ENCODE results near the gene PIF1.

PIF1 gene

DNA sequence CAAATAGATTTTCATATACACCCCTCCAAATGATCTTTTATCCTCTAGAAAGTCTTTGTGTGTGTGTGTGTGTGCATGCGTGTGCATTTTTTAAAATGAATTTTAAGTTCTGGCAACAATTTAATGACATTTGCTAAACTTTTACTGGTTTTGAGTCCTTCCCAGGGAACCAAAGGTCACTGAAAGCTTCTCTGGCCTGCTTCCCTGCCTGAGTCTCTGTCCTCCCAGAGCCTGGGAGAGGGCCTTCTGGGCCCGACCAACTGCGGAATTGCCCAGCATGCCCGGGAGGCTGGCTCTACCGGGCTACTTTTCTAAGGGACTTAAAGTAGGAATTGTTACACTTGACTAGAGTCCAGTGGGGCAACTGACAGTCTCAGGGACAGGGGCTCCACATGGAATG, 42.7 kb downstream of the PIF1 start:
- Histone ChIP-seq H3K27me3 (ENCODE audit: low read depth) (no peaks in the 10 kb centered on the region), H3K4me1 (peaks cover 14% of the 10 kb centered on the region), H3K9me3 (no peaks in the 10 kb centered on the region), H3K4me3 (no peak overlapping the region), H3K36me3 (replicated peaks) (no peaks in the 10 kb centered on the region)
- DNase-seq (ENCODE audit: low spot score in 2 of 2) = no peak
- in situ Hi-C loops (cut with MboI; ENCODE audit: low sequenced_read_pairs) = no loop called here

DNA sequence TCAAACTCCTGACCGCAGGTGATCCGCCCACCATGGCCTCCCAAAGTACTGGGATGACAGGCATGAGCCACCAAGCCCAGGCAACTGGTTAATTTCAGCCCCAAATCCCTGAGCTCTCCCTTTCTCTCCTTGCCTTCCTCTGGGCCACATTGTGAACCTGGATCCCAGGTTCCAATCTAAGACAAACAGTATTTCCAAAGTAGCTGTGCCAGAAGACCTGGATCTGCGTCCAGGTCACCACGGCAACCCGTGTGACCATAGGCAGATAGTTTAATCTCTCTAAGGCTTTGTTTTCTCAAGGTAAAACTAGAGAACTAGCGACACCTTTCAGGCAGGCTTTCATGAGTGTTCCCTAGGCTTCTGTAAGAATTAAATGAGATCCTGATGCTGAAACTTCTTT, 44.1 kb downstream of the PIF1 start:
- DNase-seq (ENCODE audit: low spot score in 2 of 2) = peak in 1 of 2 experiments; percentile 37
- H3K4me1 ChIP-seq = peaks cover 15% of the 10 kb centered on the region
- no peak overlapping the region for H3K4me3 ChIP-seq
- in situ Hi-C loops (cut with MboI; ENCODE audit: low sequenced_read_pairs) = no loop called here
- H3K36me3 ChIP-seq (replicated peaks) = no peaks in the 10 kb centered on the region
- no peaks in the 10 kb centered on the region for H3K27me3 ChIP-seq (ENCODE audit: low read depth)
- H3K9me3 ChIP-seq = no peaks in the 10 kb centered on the region

DNA sequence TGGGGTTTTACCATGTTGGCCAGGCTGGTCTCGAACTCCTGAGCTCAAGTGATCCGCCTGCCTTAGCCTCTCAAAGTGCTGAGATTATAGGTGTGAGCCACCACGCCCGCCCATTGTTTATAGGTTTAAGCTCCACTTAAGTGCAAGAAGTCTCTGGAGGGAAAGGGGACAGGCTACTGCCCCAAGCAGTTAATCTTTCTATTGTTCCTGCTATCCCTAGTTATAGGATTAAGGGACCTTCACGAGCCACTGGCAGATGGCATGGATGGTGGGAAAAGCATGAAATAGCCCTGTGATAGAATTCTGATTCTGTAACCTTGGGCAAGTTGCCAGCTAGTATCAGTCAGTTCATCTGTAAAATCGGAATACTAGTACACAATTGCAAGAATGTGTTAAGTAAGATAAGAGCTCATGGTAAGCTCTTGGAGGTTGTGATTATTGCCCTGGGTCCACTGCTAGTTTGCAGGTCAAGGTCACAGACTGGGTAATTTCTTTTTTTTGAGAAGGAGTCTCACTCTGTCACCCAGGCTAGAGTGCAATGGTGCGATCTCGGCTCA, 44.8 kb downstream of the PIF1 start:
- no peaks in the 10 kb centered on the region for H3K9me3 ChIP-seq
- H3K27me3 ChIP-seq (ENCODE audit: low read depth) = no peaks in the 10 kb centered on the region
- H3K4me3 ChIP-seq = no peak overlapping the region
- DNase-seq (ENCODE audit: low spot score in 2 of 2) = peak; percentile 85 to 96
- in situ Hi-C loops (cut with MboI; ENCODE audit: low sequenced_read_pairs) = no loop called here
- H3K36me3 ChIP-seq (replicated peaks) = no peaks in the 10 kb centered on the region
- peaks cover 19% of the 10 kb centered on the region for H3K4me1 ChIP-seq

DNA sequence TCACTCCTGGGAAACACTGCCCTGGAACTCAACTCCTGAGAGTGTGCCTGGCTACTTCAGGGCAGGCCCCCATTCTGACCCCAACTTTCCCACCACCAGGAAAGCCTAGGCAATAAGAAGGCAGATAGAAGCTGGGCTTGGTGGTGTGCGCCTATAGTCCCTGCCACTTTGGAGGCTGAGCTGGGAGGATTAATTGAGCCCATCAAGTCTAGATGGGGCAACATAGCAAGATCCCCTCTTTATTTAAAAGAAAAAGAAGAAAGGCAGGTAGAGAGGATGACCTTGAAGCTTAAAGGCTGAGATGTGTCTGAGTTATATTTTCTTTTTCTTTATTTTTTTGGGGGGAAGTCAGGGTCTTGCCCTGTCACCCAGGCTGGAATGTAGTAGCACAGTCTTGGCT, 45.8 kb downstream of the PIF1 start:
- in situ Hi-C loops (cut with MboI; ENCODE audit: low sequenced_read_pairs) = no loop called here
- H3K4me3 ChIP-seq = no peak overlapping the region

DNA sequence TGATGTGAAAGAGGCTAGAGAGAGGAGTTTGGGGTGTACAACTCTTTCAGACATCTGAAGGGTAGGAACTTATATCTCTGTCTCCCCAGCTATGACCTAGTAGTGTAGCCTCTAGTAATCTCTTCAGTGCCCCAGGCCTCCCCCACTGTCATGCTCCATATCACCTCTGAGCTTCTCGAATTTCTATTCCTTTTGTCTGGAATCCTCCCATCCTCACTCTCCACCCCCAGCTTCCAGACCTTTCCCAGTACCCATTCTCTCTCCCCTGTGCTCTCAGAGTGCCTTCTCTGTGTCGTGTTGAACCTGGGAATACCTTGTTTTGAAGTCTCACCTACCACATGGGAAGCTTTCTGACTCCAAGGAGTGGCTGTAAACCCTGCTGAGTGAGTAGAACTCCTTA, 46.4 kb downstream of the PIF1 start:
- no peak for DNase-seq (ENCODE audit: low spot score in 2 of 2)
- Histone ChIP-seq H3K9me3 (no peaks in the 10 kb centered on the region), H3K36me3 (replicated peaks) (peaks cover under 1% of the 10 kb centered on the region; the same call in 1 of the 2 replicates), H3K4me1 (peaks cover 23% of the 10 kb centered on the region), H3K4me3 (no peak overlapping the region), H3K27me3 (ENCODE audit: low read depth) (no peaks in the 10 kb centered on the region)
- in situ Hi-C loops (cut with MboI; ENCODE audit: low sequenced_read_pairs) = no loop called here

More for the DNA sequence above, 45.8 kb downstream of the PIF1 start:
- no peak for DNase-seq (ENCODE audit: low spot score in 2 of 2)
- peaks cover 19% of the 10 kb centered on the region for H3K4me1 ChIP-seq
- no peaks in the 10 kb centered on the region for H3K36me3 ChIP-seq (replicated peaks)
- no peaks in the 10 kb centered on the region for H3K9me3 ChIP-seq
- no peaks in the 10 kb centered on the region for H3K27me3 ChIP-seq (ENCODE audit: low read depth)

DNA sequence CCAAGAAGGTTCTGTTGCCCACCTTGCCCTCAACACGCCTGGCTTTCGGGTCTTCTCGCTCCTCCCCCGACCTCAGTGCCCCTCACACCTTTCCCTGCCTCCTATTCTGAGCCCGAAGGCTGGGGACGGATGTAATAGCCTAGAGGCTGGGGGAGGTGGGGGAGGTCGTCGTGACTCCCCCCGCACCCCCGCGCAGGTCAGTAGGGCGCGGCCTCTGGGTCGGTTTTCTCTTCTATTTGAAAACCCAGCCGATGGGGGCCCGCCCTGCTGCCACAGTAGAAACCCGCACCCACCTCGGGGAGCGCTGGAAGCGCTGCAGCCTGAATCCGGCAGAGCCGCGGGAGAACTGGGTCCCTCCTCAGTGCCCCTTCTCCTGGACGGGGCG, 49.1 kb downstream of the PIF1 start:
- no peak for DNase-seq (ENCODE audit: low spot score in 2 of 2)
- peak overlapping the region; percentile 42 for H3K4me3 ChIP-seq
- H3K36me3 ChIP-seq (replicated peaks) = peaks cover 5% of the 10 kb centered on the region; the same call in 1 of the 2 replicates
- H3K9me3 ChIP-seq = no peaks in the 10 kb centered on the region
- in situ Hi-C loops (cut with MboI; ENCODE audit: low sequenced_read_pairs) = no loop called here
- H3K4me1 ChIP-seq = peaks cover 20% of the 10 kb centered on the region
- H3K27me3 ChIP-seq (ENCODE audit: low read depth) = no peaks in the 10 kb centered on the region

DNA sequence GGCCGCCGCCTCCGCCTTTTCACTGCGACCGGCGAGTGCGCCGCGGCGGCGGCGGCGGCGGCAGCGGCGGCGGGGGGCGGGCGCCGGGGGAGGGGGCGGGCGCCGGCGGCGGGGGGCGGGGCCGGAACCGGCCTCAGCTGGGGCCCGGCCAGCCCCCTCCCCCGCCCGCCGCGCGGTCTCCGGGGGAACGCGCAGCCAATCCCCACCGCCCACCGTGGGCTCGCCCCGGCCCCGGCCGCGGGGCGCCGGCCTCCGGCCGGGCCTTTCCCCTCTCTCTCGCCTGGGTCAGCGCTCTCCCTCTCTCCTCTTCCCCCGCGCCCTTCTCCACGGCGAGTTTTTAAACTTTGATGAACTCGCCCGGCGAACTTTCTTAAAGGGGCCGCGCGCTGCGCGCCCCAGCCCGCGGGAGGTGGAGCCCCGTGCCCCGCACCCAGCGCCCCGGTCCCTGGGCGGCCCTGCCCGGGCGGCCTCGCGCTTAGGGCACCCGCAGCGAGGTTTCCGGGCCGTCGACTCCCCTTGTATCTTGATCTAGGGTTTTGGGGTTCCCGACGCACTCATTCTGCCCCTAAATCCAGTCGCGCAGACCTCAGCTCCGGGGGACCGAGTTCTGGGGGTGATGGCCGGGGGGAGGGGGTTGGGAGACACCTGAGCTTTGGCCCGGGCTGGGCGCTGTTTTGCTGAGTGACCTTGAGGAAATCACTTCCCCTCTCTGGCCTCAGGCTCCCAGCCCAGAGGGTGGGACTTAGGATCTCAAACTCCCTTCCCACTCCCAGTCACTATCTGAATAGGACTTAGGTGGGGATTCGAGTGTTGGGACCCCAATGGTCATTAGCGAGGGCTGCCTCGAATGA, 49.7 kb downstream of the PIF1 start, which contains the start of gene RBPMS2:
TSS of gene RBPMS2 (minus strand) at position 39 of the 851 bp plus-strand sequence. CDS start 270 bp downstream, outside the sequence.
- Histone ChIP-seq H3K36me3 (replicated peaks) (peaks cover 5% of the 10 kb centered on the region; the same call in 1 of the 2 replicates), H3K9me3 (no peaks in the 10 kb centered on the region), H3K4me3 (peak within 1 kb of the TSS; percentile 42), H3K4me1 (peaks cover 20% of the 10 kb centered on the region), H3K27me3 (ENCODE audit: low read depth) (no peaks in the 10 kb centered on the region)
- in situ Hi-C loops (cut with MboI; ENCODE audit: low sequenced_read_pairs) = no loop called here
- peak; percentile 57 to 77 for DNase-seq (ENCODE audit: low spot score in 2 of 2)

DNA sequence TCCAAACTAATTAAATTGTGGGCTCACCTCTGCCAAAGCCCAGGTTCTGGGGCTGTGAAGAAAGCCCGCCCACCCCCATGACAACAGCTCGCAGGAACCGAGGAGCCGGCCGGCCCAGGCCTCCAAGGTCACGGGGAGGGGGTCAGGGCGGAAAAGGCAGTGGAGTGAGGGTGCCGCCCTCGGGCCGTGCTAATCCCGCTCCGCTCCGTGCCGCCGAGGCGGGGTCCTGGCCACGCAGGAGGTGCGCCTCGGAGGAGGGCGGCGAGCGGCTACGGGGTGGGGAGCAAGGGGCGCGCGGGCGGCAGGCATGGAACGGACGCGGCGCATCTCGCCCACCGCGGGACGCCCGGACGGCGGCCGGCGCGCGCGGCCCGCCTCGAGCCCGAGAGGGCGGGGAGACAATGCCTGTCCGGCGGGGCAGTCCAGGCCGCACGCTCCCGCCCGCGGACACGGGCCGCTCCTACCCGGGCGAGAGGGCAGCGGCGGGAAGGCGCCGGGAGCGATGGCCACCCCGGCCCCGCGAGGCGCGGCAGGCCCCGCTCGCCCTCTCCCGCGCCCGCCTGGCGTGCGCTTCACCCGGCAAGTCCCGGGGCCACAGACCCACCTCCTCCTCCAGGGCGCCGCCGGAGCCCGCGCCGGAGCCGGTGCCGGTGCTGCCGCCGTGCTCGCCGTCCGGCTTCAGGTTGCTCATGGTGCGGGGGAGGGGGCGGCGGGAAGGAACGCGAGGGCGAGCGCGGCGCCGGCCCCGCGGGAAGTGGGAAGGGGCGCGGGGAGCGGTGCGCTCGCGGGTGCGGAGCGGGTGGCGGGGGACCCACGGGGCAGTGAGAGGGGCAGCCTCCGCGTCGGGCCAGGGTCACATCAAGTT, 50.6 kb downstream of the PIF1 start:
- Histone ChIP-seq H3K36me3 (replicated peaks) (peaks cover 5% of the 10 kb centered on the region; the same call in 1 of the 2 replicates), H3K4me3 (peak overlapping the region; percentile 42), H3K27me3 (ENCODE audit: low read depth) (no peaks in the 10 kb centered on the region), H3K4me1 (peaks cover 16% of the 10 kb centered on the region; the same call in 1 of the 2 replicates), H3K9me3 (no peaks in the 10 kb centered on the region)
- in situ Hi-C loops (cut with MboI; ENCODE audit: low sequenced_read_pairs) = no loop called here
- DNase-seq (ENCODE audit: low spot score in 2 of 2) = peak in 1 of 2 experiments; percentile 74

DNA sequence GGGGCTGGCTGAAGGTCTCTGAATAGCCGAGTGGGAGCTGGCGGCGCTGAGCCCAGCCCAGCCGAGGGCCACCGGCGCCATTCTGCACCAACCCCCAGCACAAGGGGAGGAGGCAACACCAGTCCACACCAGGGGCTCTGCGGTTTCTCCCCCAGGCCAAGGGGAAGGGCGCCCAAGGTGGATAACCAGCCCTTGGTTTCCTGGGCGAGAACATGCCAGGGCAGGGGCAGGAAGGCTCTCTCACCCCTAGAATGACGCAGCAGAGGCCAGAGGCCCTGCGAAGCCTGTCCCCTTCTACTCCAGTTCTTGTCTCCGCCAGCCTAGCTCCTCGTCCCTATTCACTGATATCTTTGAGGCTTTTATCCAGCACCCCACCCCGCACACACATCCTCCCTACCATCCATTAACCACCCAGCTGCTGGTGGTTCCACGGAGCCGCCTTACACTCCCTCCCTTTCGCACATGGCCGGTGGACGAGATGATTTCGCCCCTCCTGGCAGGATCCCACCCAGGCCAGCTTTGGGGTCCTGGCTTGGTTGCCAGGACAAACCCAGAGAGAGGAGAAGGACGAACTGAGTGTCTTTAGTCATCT, 51.3 kb downstream of the PIF1 start:
- peaks cover 5% of the 10 kb centered on the region; the same call in 1 of the 2 replicates for H3K36me3 ChIP-seq (replicated peaks)
- H3K4me1 ChIP-seq = peaks cover 16% of the 10 kb centered on the region; the same call in 1 of the 2 replicates
- H3K4me3 ChIP-seq = peak overlapping the region; percentile 42
- in situ Hi-C loops (cut with MboI; ENCODE audit: low sequenced_read_pairs) = no loop called here
- H3K27me3 ChIP-seq (ENCODE audit: low read depth) = no peaks in the 10 kb centered on the region
- no peaks in the 10 kb centered on the region for H3K9me3 ChIP-seq
- DNase-seq (ENCODE audit: low spot score in 2 of 2) = peak in 1 of 2 experiments; percentile 37

DNA sequence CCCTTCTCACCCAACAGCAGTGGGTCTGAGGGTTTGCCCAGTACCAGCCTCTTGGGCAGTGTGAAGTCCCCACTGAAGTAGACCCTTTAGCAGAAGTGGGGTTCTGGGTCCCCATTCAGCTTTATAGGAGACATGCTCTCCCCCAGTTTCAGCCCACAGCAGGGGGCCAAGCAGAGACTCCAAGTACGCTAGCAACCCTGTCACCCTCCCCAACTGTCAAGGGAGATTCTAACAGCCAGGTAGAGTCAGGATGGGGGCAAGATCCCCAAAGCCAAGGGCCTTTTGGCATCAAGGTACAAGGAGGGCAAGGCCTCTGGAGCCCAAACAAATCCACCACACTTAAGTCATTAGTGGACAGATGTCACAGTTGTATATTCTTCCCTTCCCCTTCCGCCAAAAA, 51.8 kb downstream of the PIF1 start:
- H3K36me3 ChIP-seq (replicated peaks) = peaks cover 5% of the 10 kb centered on the region; the same call in 1 of the 2 replicates
- no peaks in the 10 kb centered on the region for H3K27me3 ChIP-seq (ENCODE audit: low read depth)
- H3K9me3 ChIP-seq = no peaks in the 10 kb centered on the region
- peaks cover 13% of the 10 kb centered on the region; the same call in 1 of the 2 replicates for H3K4me1 ChIP-seq
- peak overlapping the region; percentile 42; the same call in 1 of the 2 replicates for H3K4me3 ChIP-seq
- DNase-seq (ENCODE audit: low spot score in 2 of 2) = no peak
- in situ Hi-C loops (cut with MboI; ENCODE audit: low sequenced_read_pairs) = no loop called here

DNA sequence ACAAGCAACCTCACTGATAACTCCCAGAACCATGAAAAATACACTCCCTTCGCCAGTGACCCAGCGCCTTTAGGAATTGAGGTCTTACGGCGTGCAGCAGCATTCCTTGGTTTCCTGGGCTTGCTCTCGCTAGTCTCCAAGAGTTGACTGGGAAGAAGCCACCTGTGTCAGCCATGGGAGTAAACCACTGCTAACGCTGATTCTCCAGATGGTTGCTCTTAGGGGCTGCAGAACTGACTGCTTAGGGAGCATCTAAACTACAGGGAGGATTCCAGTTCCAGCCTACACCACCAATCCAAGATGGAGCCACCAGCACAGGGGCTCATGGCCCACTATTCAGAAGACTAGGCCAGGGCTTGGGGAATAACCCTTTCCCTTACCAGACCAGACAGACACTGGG, 52.5 kb downstream of the PIF1 start:
- in situ Hi-C loops (cut with MboI; ENCODE audit: low sequenced_read_pairs) = no loop called here
- peaks cover 5% of the 10 kb centered on the region; the same call in 1 of the 2 replicates for H3K36me3 ChIP-seq (replicated peaks)
- no peak overlapping the region for H3K4me3 ChIP-seq
- no peaks in the 10 kb centered on the region for H3K27me3 ChIP-seq (ENCODE audit: low read depth)
- H3K9me3 ChIP-seq = no peaks in the 10 kb centered on the region
- H3K4me1 ChIP-seq = peaks cover 13% of the 10 kb centered on the region; the same call in 1 of the 2 replicates
- no peak for DNase-seq (ENCODE audit: low spot score in 2 of 2)

DNA sequence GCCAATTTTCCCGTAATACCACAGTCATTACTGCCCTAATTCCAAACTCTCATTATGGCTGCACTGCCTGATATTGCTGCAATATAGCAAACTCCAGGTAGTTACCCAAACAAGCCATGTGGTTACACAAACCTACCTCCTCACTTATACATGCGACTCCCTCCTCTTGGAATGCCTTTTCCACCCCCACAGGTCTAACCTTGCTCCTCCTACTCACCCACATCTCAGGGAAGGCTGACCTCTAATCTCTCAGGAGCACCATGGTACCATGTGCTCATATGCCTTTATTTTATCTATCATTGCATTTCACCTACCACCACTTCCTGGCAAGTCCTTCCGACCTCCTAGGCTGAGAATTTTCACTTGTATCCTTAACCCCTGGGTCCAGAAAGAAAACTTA, 53.0 kb downstream of the PIF1 start:
- Histone ChIP-seq H3K4me3 (no peak overlapping the region), H3K9me3 (no peaks in the 10 kb centered on the region), H3K4me1 (peaks cover 13% of the 10 kb centered on the region; the same call in 1 of the 2 replicates), H3K27me3 (ENCODE audit: low read depth) (no peaks in the 10 kb centered on the region), H3K36me3 (replicated peaks) (peaks cover 5% of the 10 kb centered on the region; the same call in 1 of the 2 replicates)
- in situ Hi-C loops (cut with MboI; ENCODE audit: low sequenced_read_pairs) = no loop called here
- DNase-seq (ENCODE audit: low spot score in 2 of 2) = no peak

DNA sequence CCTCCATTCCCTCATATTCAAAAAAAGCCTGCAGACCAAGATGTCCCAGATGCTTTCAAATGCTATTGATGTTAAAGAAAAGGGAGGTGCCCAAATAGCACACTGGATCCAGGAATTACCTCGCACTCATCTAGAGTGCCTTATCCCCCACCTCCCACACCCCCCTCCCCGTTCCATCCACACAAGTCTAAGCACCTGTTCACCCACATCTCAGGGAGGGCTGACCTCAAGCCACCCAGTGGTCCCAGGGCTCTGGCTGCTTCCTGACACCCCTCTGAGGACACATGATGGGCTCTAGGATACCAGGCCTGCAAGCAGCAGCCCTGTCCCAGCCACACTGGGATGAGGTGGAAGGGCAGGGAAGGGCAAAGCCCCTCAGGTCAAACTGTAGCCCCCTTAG, 54.8 kb downstream of the PIF1 start:
- Histone ChIP-seq H3K4me1 (peaks cover 8% of the 10 kb centered on the region; the same call in 1 of the 2 replicates), H3K36me3 (replicated peaks) (peaks cover 5% of the 10 kb centered on the region; the same call in 1 of the 2 replicates), H3K27me3 (ENCODE audit: low read depth) (no peaks in the 10 kb centered on the region), H3K4me3 (no peak overlapping the region), H3K9me3 (no peaks in the 10 kb centered on the region)
- in situ Hi-C loops (cut with MboI; ENCODE audit: low sequenced_read_pairs) = no loop called here
- DNase-seq (ENCODE audit: low spot score in 2 of 2) = no peak
